Transverse colon (tissue), 3 donors: ENCODE data around the gene ABHD16B.

Experiments used
- EP300 ChIP-seq: sonication (generic); formaldehyde crosslinking; IDR thresholded peaks from one replicate; pipeline ENCODE4 v1.6.1; 2017; ENCODE audit warnings: antibody characterized with exemption, low read depth
- POLR2A ChIP-seq: fragments of 450-650 bp; IDR thresholded peaks from one replicate; pipeline ENCODE4 v1.6.1; 2016; ENCODE audit warnings: antibody characterized with exemption, mild to moderate bottlenecking, moderate library complexity
- TF ChIP-seq, protein P1 (sequence below), 5 experiments: fragments of 200-600 bp in 3 of 5; fragments of 450-650 bp in 2 of 5; sonication (generic) in 3 of 5; IDR thresholded peaks; 1 replicate in 2 of 5; 2 replicates in 3 of 5; pipeline ENCODE4 v1.5.1; 2016 to 2017; ENCODE audit warnings: antibody characterized with exemption in 5 of 5, inconsistent platforms in 3 of 5, mild to moderate bottlenecking in 2 of 5, moderate library complexity in 1 of 5

- TF ChIP-seq, protein P1, sequence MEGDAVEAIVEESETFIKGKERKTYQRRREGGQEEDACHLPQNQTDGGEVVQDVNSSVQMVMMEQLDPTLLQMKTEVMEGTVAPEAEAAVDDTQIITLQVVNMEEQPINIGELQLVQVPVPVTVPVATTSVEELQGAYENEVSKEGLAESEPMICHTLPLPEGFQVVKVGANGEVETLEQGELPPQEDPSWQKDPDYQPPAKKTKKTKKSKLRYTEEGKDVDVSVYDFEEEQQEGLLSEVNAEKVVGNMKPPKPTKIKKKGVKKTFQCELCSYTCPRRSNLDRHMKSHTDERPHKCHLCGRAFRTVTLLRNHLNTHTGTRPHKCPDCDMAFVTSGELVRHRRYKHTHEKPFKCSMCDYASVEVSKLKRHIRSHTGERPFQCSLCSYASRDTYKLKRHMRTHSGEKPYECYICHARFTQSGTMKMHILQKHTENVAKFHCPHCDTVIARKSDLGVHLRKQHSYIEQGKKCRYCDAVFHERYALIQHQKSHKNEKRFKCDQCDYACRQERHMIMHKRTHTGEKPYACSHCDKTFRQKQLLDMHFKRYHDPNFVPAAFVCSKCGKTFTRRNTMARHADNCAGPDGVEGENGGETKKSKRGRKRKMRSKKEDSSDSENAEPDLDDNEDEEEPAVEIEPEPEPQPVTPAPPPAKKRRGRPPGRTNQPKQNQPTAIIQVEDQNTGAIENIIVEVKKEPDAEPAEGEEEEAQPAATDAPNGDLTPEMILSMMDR (IDR thresholded peaks at IDR 0.05) = no peak
- TF ChIP-seq EP300 (no peak), POLR2A (no peak)
Measured at GRCh38 chr20:63861365-63861934, at the start of gene ABHD16B.
